LNCaP clone FGC (cell line): Measurements from ENCODE around the gene ADCY5.

Experiments
- DNase-seq: peaks from one replicate; pipeline ENCODE4 v3.0.0-alpha.2; 2011; ENCODE audit warnings: low read depth
- H3K4me3 ChIP-seq: 2 replicates; pipeline ENCODE4 v1.5.1; 2011; ENCODE audit warnings: mild to moderate bottlenecking, low read depth, low read length, control low read depth
- CTCF ChIP-seq: IDR thresholded peaks from 2 replicates; pipeline ENCODE4 v1.5.1; 2012; ENCODE audit warnings: mild to moderate bottlenecking; ENCODE audit not compliant: control insufficient read depth, insufficient read depth; ENCODE audit errors: extremely low read depth

The ADCY5 gene

GRCh38 chr3:123353850-123354233, 95.0 kb downstream of the ADCY5 start:
- no peak for TF ChIP-seq CTCF
- H3K4me3 ChIP-seq, result no peak overlapping the region
- no peak for DNase-seq

- H3K4me3 ChIP-seq, result no peak overlapping the region
- TF ChIP-seq CTCF, result no peak
- DNase-seq, result no peak
Measured at GRCh38 chr3:123353227-123353849, 95.6 kb downstream of the ADCY5 start.

GRCh38 chr3:123352134-123352554, 96.7 kb downstream of the ADCY5 start:
- TF ChIP-seq CTCF, result no peak
- DNase-seq, result no peak
- no peak overlapping the region for H3K4me3 ChIP-seq

- no peak for TF ChIP-seq CTCF
- no peak for DNase-seq
- no peak overlapping the region for H3K4me3 ChIP-seq
Measured at GRCh38 chr3:123351501-123351900, 97.4 kb downstream of the ADCY5 start.

GRCh38 chr3:123350971-123351370, 97.9 kb downstream of the ADCY5 start:
- H3K4me3 ChIP-seq, result no peak overlapping the region
- no peak for DNase-seq
- TF ChIP-seq CTCF, result no peak

GRCh38 chr3:123349566-123350435, 99.1 kb downstream of the ADCY5 start:
- DNase-seq, result no peak
- no peak overlapping the region for H3K4me3 ChIP-seq
- no peak for TF ChIP-seq CTCF

GRCh38 chr3:123349201-123349535, 99.7 kb downstream of the ADCY5 start:
- no peak for DNase-seq
- H3K4me3 ChIP-seq, result no peak overlapping the region
- TF ChIP-seq CTCF, result no peak
